SK-N-SH (cell line): Measurements from ENCODE around the gene RPAP2. TPM values are rescaled to one million over a fixed set of nuclear protein-coding genes. Genes with fewer than 3 reads are reported as not detected.

Experiments
- CTCF ChIA-PET: fragments of 300-600, 350-600 bp; formaldehyde crosslinking; extraction: SDS; loops from one replicate; lab custom pipeline; 2021; lab: Yijun Ruan, JAX
- POLR2A ChIA-PET: fragments of 350-600 bp; sonication (Branson Sonifier 250); formaldehyde crosslinking; extraction: SDS; loops from one replicate; lab custom pipeline; 2020; ENCODE audit warnings: antibody characterized with exemption, inconsistent platforms; lab: Yijun Ruan, JAX
- DNase-seq: peaks from one replicate; pipeline ENCODE4 v3.0.0; 2012
- H2AFZ ChIP-seq: fragments of 200-600 bp; sonication (generic); 2 replicates; pipeline ENCODE4 v1.8.1; 2016; ENCODE audit warnings: antibody characterized with exemption, mild to moderate bottlenecking, low read depth
- H3F3A ChIP-seq: fragments of 200-600 bp; sonication (generic); replicated peaks from 2 replicates; pipeline ENCODE3; 2016; ENCODE audit warnings: antibody characterized with exemption, mild to moderate bottlenecking; ENCODE audit not compliant: insufficient read depth
- H3K27ac ChIP-seq, 2 experiments: fragments of 200-500 bp in 1 of 2; fragments of 200-600 bp in 1 of 2; sonication (Bioruptor generic) in 1 of 2; sonication (generic), shearing (Covaris generic) in 1 of 2; 2 replicates each; pipeline versions ENCODE4 v1.5.1 to v1.6.1; 2014 to 2016; ENCODE audit warnings: low read depth in 2 of 2, inconsistent platforms in 1 of 2, low read length in 1 of 2, mild to moderate bottlenecking in 1 of 2, mixed read lengths in 1 of 2
- H3K27me3 ChIP-seq: fragments of 200-600 bp; sonication (generic), shearing (Covaris generic); 2 replicates; pipeline ENCODE4 v1.6.1; 2016; ENCODE audit warnings: mixed run types; ENCODE audit not compliant: insufficient read depth
- H3K36me3 ChIP-seq, 2 experiments: fragments of 200-500 bp in 1 of 2; fragments of 200-600 bp in 1 of 2; sonication (Bioruptor generic) in 1 of 2; sonication (generic) in 1 of 2; replicated peaks in 1 of 2; 2 replicates each; pipeline versions ENCODE3 to v1.5.1; 2014 to 2016; ENCODE audit warnings: low read length in 1 of 2, mild to moderate bottlenecking in 1 of 2; ENCODE audit not compliant: insufficient read depth in 2 of 2, control insufficient read depth in 1 of 2
- H3K4me1 ChIP-seq, 2 experiments: fragments of 200-500 bp in 1 of 2; fragments of 200-600 bp in 1 of 2; sonication (Bioruptor generic) in 1 of 2; sonication (generic), shearing (Covaris generic) in 1 of 2; 2 replicates each; pipeline versions ENCODE4 v1.5.1 to v1.6.1; 2014 to 2016; ENCODE audit warnings: low read depth in 1 of 2, low read length in 1 of 2, mixed run types in 1 of 2; ENCODE audit not compliant: insufficient read depth in 2 of 2, control insufficient read depth in 1 of 2
- H3K4me2 ChIP-seq: fragments of 200-600 bp; sonication (generic), shearing (Covaris generic); 2 replicates; pipeline ENCODE4 v1.6.1; 2017; ENCODE audit warnings: mixed run types
- H3K4me3 ChIP-seq, 2 experiments: fragments of 200-500 bp in 1 of 2; fragments of 200-600 bp in 1 of 2; sonication (Bioruptor generic) in 1 of 2; sonication (generic), shearing (Covaris generic) in 1 of 2; 2 replicates each; pipeline versions ENCODE4 v1.5.1 to v1.8.1; 2014 to 2016; ENCODE audit warnings: low read depth in 2 of 2, inconsistent platforms in 1 of 2, low read length in 1 of 2, mild to moderate bottlenecking in 1 of 2, mixed read lengths in 1 of 2, moderate library complexity in 1 of 2
- H3K79me2 ChIP-seq: fragments of 200-600 bp; sonication (generic); 2 replicates; pipeline ENCODE4 v1.8.1; 2017; ENCODE audit warnings: mild to moderate bottlenecking; ENCODE audit not compliant: insufficient read depth
- H3K9ac ChIP-seq: fragments of 200-600 bp; sonication (generic); 2 replicates; pipeline ENCODE4 v1.6.1; 2017; ENCODE audit warnings: mixed run types
- H3K9me2 ChIP-seq: fragments of 200-600 bp; sonication (generic); 2 replicates; pipeline ENCODE4 v1.6.1; 2017; ENCODE audit warnings: mixed run types
- H3K9me3 ChIP-seq: fragments of 200-600 bp; sonication (generic); 2 replicates; pipeline ENCODE4 v1.6.1; 2017; ENCODE audit warnings: mixed run types, mild to moderate bottlenecking, moderate library complexity
- H4K20me1 ChIP-seq: fragments of 200-600 bp; sonication (generic); 2 replicates; pipeline ENCODE4 v1.6.1; 2017; ENCODE audit warnings: mild to moderate bottlenecking, mixed run types; ENCODE audit not compliant: insufficient read depth
- EZH2phosphoT487 ChIP-seq: fragments of 200-600 bp; sonication (generic); IDR thresholded peaks from 2 replicates; pipeline ENCODE4 v1.6.1; 2017; ENCODE audit warnings: low read depth, mixed run types, mild to moderate bottlenecking, antibody characterized with exemption, moderate library complexity, borderline replicate concordance
- FOXJ3 ChIP-seq: sonication (generic); formaldehyde crosslinking; IDR thresholded peaks from 2 replicates; pipeline ENCODE4 v1.5.1; 2020; ENCODE audit warnings: mild to moderate bottlenecking, missing genetic modification reagents
- FOXM1 ChIP-seq: IDR thresholded peaks from 2 replicates; pipeline ENCODE4 v1.4.0; 2012; ENCODE audit warnings: low read depth, mild to moderate bottlenecking
- GABPA ChIP-seq: IDR thresholded peaks from 2 replicates; pipeline ENCODE4 v1.4.0; 2012; ENCODE audit warnings: low read depth, mild to moderate bottlenecking
- IRF3 ChIP-seq: fragments of 150-350 bp; IDR thresholded peaks from 2 replicates; pipeline ENCODE4 v1.6.1; 2016; ENCODE audit warnings: mild to moderate bottlenecking, low read depth, low read length
- JUND ChIP-seq: IDR thresholded peaks from 2 replicates; pipeline ENCODE4 v1.4.0; 2012
- MEF2A ChIP-seq: IDR thresholded peaks from 2 replicates; pipeline ENCODE4 v1.4.0; 2012; ENCODE audit warnings: low read depth, borderline replicate concordance
- MXI1 ChIP-seq: IDR thresholded peaks from 2 replicates; pipeline ENCODE4 v1.6.1; 2012; ENCODE audit warnings: mild to moderate bottlenecking, low read depth, low read length, improper control_type of control experiment
- NFIC ChIP-seq: IDR thresholded peaks from 2 replicates; pipeline ENCODE4 v1.4.0; 2012; ENCODE audit warnings: borderline replicate concordance
- NRF1 ChIP-seq: IDR thresholded peaks from 2 replicates; pipeline ENCODE4 v1.6.1; 2012; ENCODE audit warnings: low read depth, mild to moderate bottlenecking, low read length
- PBX3 ChIP-seq: IDR thresholded peaks from 2 replicates; pipeline ENCODE4; 2012
- RAD21 ChIP-seq: IDR thresholded peaks from 2 replicates; pipeline ENCODE4 v1.6.1; 2012; ENCODE audit warnings: mild to moderate bottlenecking, low read length
- RFX5 ChIP-seq: IDR thresholded peaks from 2 replicates; pipeline ENCODE4 v1.6.1; 2012; ENCODE audit warnings: mild to moderate bottlenecking, improper control_type of control experiment, low read length
- TCF12 ChIP-seq: IDR thresholded peaks from 2 replicates; pipeline ENCODE4 v1.4.0; 2012
- YY1 ChIP-seq: IDR thresholded peaks from 2 replicates; pipeline ENCODE4 v1.4.0; 2012; ENCODE audit warnings: low read depth, mild to moderate bottlenecking
- WGBS: methylation state at CpG from one replicate; pipeline ENCODE4 v1.1.6; 2017; ENCODE audit warnings: low lambda C conversion rate; 5-methylcytosine and 5-hydroxymethylcytosine counted together
- polyA plus RNA-seq, 3 experiments: library from polyadenylated mRNA; depleted of rRNA; stranded (reverse); fragments of >200 nt; gene quantifications; 2 replicates each; pipeline ENCODE4 v1.2.3, GENCODE V29; 2012
- TF ChIP-seq, protein P1 (sequence below): IDR thresholded peaks from 2 replicates; pipeline ENCODE4 v1.6.1; 2012; ENCODE audit warnings: mild to moderate bottlenecking, low read depth, low read length, moderate library complexity
- TF ChIP-seq, protein P2 (sequence below): IDR thresholded peaks from 2 replicates; pipeline ENCODE4 v1.4.0; 2012; ENCODE audit warnings: low read depth

RPAP2 gene
- polyA plus RNA-seq, 1 of the 3 experiments (the other 2 are of a cell fraction) = 3.4 TPM

- no peak for TF ChIP-seq NFIC
- TF ChIP-seq, protein P1, sequence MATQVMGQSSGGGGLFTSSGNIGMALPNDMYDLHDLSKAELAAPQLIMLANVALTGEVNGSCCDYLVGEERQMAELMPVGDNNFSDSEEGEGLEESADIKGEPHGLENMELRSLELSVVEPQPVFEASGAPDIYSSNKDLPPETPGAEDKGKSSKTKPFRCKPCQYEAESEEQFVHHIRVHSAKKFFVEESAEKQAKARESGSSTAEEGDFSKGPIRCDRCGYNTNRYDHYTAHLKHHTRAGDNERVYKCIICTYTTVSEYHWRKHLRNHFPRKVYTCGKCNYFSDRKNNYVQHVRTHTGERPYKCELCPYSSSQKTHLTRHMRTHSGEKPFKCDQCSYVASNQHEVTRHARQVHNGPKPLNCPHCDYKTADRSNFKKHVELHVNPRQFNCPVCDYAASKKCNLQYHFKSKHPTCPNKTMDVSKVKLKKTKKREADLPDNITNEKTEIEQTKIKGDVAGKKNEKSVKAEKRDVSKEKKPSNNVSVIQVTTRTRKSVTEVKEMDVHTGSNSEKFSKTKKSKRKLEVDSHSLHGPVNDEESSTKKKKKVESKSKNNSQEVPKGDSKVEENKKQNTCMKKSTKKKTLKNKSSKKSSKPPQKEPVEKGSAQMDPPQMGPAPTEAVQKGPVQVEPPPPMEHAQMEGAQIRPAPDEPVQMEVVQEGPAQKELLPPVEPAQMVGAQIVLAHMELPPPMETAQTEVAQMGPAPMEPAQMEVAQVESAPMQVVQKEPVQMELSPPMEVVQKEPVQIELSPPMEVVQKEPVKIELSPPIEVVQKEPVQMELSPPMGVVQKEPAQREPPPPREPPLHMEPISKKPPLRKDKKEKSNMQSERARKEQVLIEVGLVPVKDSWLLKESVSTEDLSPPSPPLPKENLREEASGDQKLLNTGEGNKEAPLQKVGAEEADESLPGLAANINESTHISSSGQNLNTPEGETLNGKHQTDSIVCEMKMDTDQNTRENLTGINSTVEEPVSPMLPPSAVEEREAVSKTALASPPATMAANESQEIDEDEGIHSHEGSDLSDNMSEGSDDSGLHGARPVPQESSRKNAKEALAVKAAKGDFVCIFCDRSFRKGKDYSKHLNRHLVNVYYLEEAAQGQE = no peak
- no peak for TF ChIP-seq RAD21
- TF ChIP-seq RFX5 = no peak
- no peak for TF ChIP-seq EZH2phosphoT487
- TF ChIP-seq, protein P2, sequence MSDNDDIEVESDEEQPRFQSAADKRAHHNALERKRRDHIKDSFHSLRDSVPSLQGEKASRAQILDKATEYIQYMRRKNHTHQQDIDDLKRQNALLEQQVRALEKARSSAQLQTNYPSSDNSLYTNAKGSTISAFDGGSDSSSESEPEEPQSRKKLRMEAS = no peak
- TF ChIP-seq FOXJ3 (CRISPR knock-in tag) = no peak
- TF ChIP-seq MEF2A = no peak
- TF ChIP-seq IRF3 = no peak
- no peak for TF ChIP-seq YY1
- TF ChIP-seq MXI1 = no peak
- no peak for TF ChIP-seq GABPA
- no peak for TF ChIP-seq NRF1
- TF ChIP-seq FOXM1 = no peak
- peaks cover 8% of the 10 kb centered on the region for H3F3A ChIP-seq
- POLR2A ChIA-PET = no interaction called here
- no peak overlapping the region for H2AFZ ChIP-seq
- H3K4me1 ChIP-seq = no peaks in the 10 kb centered on the region
- no peak overlapping the region for H3K27ac ChIP-seq
- DNase-seq = no peak
- H3K9me2 ChIP-seq = no peaks in the 10 kb centered on the region
- no peaks in the 10 kb centered on the region for H4K20me1 ChIP-seq
- no peak overlapping the region for H3K4me2 ChIP-seq
- no peaks in the 10 kb centered on the region for H3K9me3 ChIP-seq
- no peaks in the 10 kb centered on the region for H3K79me2 ChIP-seq
- H3K4me3 ChIP-seq = no peak overlapping the region
- no peak overlapping the region for H3K9ac ChIP-seq
- no peaks in the 10 kb centered on the region for H3K27me3 ChIP-seq
- peaks cover 30 to 32% of the 10 kb centered on the region in 2 experiments for H3K36me3 ChIP-seq
- CTCF ChIA-PET = interaction anchor here (1.2 kb wide), 1 partner anchor 13 kb away, joined by 3 read pairs; no protein-coding TSS in a partner anchor
- WGBS = 89% methylated on average over 1 of the region's 1 CpG
Observed at GRCh38 chr1:92259350-92259749, 39.5 kb upstream of the RPAP2 start.

- DNase-seq = no peak
- Histone ChIP-seq H2AFZ (no peak overlapping the region), H3K36me3 (peaks cover 30 to 48% of the 10 kb centered on the region in 2 experiments), H3K27ac (no peak overlapping the region), H3K4me2 (no peak overlapping the region)
- CTCF ChIA-PET = no interaction called here
- WGBS = 90% methylated on average over 3 of the region's 3 CpGs
- TF ChIP-seq JUND = no peak
- no peak for TF ChIP-seq PBX3
- no peak for TF ChIP-seq TCF12
- TF ChIP-seq MXI1 = no peak
- TF ChIP-seq, all 33 proteins: peak for 0
- Histone ChIP-seq H3K4me1 (no peaks in the 10 kb centered on the region), H3K79me2 (no peaks in the 10 kb centered on the region), H3K9ac (no peak overlapping the region), H3F3A (peaks cover 8% of the 10 kb centered on the region), H3K27me3 (no peaks in the 10 kb centered on the region), H3K9me3 (no peaks in the 10 kb centered on the region), H3K9me2 (no peaks in the 10 kb centered on the region), H3K4me3 (no peak overlapping the region), H4K20me1 (no peaks in the 10 kb centered on the region)
- POLR2A ChIA-PET = no interaction called here
Observed at GRCh38 chr1:92262516-92262915, 36.3 kb upstream of the RPAP2 start.
